Hepatocyte (in vitro differentiated cells): ENCODE measurements around the gene BNIP5.

ENCODE experiments used
- EZH2 ChIP-seq: fragments of 200-600 bp; sonication (generic); IDR thresholded peaks from 2 replicates; pipeline ENCODE4 v1.6.1; 2016; ENCODE audit warnings: antibody characterized with exemption, mild to moderate bottlenecking, borderline replicate concordance
- EZH2phosphoT487 ChIP-seq: fragments of 200-600 bp; sonication (generic); IDR thresholded peaks from one replicate; pipeline ENCODE4 v1.6.1; 2018; ENCODE audit warnings: antibody characterized with exemption, mild to moderate bottlenecking, low read depth, moderate library complexity; ENCODE audit not compliant: unreplicated experiment, severe bottlenecking
- TF ChIP-seq, protein P1 (sequence below): fragments of 200-600 bp; sonication (generic); IDR thresholded peaks from 2 replicates; pipeline ENCODE4 v1.5.1; 2016; ENCODE audit warnings: antibody characterized with exemption, mild to moderate bottlenecking; ENCODE audit not compliant: poor library complexity

DNA sequence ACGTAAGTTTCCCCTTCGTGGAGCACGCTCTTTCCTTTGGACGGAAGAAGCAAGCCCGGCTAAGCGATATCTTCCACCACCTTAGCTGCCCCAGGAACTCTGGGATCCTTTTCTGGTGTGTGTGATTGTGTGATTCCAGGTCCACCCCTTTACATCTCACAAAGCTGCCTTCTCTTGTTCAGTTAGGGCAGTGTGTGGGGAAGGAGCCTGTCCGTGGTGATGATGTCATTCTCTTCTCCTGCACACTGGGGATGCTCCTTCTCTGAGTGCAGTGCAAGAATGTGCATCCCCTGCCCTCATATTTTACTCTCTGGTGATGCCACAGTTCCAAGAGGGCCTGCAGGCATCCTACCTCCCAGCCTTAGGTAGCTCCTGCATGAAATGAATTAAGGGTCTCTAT is 30.3 kb downstream of the BNIP5 start:
- TF ChIP-seq, protein P1, sequence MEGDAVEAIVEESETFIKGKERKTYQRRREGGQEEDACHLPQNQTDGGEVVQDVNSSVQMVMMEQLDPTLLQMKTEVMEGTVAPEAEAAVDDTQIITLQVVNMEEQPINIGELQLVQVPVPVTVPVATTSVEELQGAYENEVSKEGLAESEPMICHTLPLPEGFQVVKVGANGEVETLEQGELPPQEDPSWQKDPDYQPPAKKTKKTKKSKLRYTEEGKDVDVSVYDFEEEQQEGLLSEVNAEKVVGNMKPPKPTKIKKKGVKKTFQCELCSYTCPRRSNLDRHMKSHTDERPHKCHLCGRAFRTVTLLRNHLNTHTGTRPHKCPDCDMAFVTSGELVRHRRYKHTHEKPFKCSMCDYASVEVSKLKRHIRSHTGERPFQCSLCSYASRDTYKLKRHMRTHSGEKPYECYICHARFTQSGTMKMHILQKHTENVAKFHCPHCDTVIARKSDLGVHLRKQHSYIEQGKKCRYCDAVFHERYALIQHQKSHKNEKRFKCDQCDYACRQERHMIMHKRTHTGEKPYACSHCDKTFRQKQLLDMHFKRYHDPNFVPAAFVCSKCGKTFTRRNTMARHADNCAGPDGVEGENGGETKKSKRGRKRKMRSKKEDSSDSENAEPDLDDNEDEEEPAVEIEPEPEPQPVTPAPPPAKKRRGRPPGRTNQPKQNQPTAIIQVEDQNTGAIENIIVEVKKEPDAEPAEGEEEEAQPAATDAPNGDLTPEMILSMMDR = no peak
- no peak for TF ChIP-seq EZH2
- TF ChIP-seq EZH2phosphoT487 = no peak
